ENCODE results near the gene LRIT2. TPM values are rescaled to one million over a fixed set of nuclear protein-coding genes. Genes with fewer than 3 reads are reported as not detected.
A peak's percentile ranks its signal among the peaks of the same experiment; 100 is the strongest.

The LRIT2 gene
- total RNA-seq, 1 donor from 2014 or later, result not detected

DNA sequence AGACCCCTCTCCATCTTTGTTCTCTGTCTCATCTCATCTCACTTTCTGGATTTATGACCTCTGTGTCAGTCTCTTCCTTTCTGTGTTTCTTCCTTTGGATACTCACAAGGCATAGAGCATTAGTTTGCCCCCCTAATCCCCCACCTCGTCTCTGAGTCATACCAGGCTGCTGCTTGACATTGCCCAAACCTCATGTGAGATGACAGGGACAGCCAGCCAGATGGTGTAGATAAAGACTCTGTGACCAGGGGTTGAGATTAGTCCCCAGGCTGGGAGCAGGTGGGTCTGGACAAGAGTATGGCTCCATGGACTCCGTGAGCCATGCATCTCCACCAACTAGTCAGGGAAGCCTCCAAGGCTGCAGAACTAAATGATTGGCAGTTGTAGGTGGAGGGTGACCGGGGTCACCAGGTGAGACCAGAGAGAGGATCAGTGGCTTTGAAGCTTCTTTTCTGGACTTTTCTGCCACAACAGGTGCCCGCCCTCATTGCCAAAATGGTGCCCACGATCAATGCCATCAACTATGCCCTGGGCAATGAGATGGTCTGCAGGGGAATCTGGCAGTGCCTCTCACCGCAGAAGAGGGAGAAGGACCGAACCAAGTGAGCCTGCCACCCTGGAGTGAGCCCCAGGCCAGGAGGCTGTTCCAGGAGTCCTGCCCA lies 32.8 kb upstream of the LRIT2 start:
- no peaks in the 10 kb centered on the region for H3K9me3 Mint-ChIP-seq
- H3K27me3 Mint-ChIP-seq (ENCODE audit: low read depth), result peaks cover 41% of the 10 kb centered on the region
- TF ChIP-seq CTCF (IDR thresholded peaks at IDR 0.05; ENCODE audit: unreplicated experiment), result no peak
- H3K27ac Mint-ChIP-seq, result no peak overlapping the region
- no peaks in the 10 kb centered on the region for H3K4me1 Mint-ChIP-seq
- DNase-seq (ENCODE audit: low spot score in 2 of 2, unreplicated experiment in 2 of 2), result no peak
- H3K4me3 Mint-ChIP-seq, result no peak overlapping the region
- H3K36me3 Mint-ChIP-seq, result no peaks in the 10 kb centered on the region

DNA sequence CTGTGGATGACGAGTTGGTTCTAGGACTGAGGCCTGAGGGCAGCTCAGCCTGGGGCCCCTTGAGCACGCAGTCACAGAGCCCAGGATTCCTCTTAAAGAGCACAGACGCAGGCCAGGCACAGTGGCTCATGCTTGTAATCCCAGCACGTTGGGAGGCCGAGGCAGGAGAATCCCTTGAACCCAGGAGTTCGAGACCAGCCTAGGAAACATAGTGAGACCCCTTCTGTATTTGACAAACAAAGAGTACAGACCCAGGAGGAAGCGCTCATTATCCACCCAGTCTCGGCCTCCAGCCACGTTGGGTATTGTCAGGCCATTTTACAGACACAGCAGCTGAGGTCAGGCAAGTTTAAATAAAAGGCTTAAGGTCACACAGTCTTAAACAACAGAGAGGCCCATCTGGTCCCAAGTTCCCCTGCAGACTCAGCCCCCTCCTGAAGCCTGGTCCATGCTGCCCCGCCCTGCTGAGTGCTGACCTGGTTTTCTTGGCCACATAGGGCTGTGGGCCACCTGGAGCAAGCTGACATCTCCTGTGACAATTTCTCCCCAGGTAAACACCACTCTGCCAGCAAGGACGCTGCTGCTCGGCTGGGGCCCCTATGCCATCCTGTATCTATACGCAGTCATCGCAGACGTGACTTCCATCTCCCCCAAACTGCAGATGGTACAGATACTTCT lies 32.1 kb upstream of the LRIT2 start:
- TF ChIP-seq CTCF (IDR thresholded peaks at IDR 0.05; ENCODE audit: unreplicated experiment), result no peak
- Mint-ChIP-seq H3K9me3 (no peaks in the 10 kb centered on the region), H3K4me1 (no peaks in the 10 kb centered on the region), H3K4me3 (no peak overlapping the region), H3K27ac (no peak overlapping the region), H3K27me3 (ENCODE audit: low read depth) (peaks cover 40% of the 10 kb centered on the region), H3K36me3 (no peaks in the 10 kb centered on the region)
- no peak for DNase-seq (ENCODE audit: low spot score in 2 of 2, unreplicated experiment in 2 of 2)

DNA sequence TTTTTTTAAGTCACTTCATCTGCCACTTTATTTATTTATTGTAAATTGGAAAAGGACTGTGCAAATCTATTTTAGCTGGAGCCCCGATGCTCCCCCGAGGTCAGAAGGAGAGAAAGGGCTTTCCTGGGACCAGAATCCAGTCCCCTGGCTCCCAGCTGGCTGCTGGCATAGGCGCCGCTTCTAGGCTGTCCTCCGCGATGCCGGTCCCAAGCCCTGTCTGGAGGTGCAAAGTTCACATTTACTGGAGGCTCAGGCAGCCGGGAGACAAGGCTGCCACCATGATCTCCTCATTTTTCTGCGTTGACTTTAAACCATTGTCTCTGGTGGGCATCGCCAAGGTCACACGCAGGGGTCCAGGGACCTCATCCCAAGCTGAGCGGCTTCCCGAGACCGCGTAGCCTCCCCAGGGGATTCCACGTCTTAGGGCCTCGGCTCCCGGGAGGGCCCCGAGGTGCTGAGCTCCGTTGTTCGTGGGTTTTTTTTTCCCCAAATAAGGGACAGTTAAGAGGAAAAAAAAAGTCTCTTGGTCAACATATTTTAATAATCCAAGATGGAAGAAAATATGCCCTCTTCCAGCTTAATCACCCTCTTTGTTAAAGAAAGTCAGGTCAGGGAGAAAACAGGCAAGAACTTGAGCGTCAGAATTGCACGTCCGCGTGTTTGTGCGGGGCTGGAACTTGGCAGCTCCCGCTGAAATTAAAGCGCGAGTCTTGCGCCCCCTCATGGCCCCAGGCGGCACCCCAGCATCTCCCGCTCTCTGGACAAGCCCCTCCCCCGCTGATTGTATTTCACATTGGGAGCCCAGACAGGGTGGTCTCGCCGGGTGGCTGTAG lies 31.4 kb upstream of the LRIT2 start:
- peak; percentile 47 for TF ChIP-seq CTCF (IDR thresholded peaks at IDR 0.05; ENCODE audit: unreplicated experiment)
- Mint-ChIP-seq H3K4me1 (no peaks in the 10 kb centered on the region), H3K36me3 (no peaks in the 10 kb centered on the region), H3K27me3 (ENCODE audit: low read depth) (peaks cover 38% of the 10 kb centered on the region), H3K4me3 (no peak overlapping the region), H3K9me3 (no peaks in the 10 kb centered on the region), H3K27ac (no peak overlapping the region)
- DNase-seq (ENCODE audit: low spot score in 2 of 2, unreplicated experiment in 2 of 2), result peak in 1 of 2 experiments; percentile 50

DNA sequence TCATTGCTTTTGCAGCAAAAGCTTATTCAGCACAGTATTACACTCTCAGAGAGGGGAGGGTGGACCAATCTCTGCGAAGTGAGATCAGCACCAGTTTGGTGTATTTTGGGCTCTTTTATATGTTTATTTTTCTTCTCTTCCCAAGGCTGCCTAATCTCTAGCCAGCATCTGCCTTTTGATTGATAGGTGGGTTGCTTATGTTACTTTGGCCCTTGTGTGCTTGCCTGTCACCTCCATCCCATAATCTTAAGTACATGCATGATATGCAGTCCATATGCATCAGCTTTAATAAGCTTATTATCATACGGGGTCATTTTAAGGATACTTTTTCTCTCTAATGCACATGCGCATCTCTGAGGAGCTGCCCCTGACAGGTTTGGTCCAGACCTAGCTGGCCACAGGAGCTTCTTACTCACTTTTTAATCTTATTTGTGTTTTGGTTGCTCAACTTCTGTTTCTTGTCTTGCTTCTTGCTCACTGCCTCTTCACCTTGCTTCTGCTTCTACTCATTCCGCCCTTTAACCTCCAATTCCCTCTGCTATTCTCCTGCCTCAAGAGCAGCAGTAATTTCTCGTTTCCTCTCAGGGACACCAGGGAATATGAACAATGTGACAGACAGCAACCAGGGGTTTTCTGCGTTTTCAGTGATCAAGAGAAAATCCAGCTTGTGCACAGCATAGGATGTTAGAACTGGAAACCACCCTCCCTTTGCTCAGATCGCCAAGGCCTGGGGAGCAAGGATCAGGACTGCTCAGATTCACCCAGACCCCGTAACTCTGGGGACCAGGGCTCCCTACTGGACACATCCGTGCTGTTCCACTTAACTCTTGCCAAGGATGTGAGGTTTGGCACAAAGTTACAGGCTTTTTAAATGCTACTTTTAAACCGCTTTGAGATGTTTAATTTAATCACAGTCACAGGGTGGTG lies 29.5 kb upstream of the LRIT2 start:
- no peaks in the 10 kb centered on the region for H3K36me3 Mint-ChIP-seq
- peaks cover 36% of the 10 kb centered on the region for H3K27me3 Mint-ChIP-seq (ENCODE audit: low read depth)
- DNase-seq (ENCODE audit: low spot score in 2 of 2, unreplicated experiment in 2 of 2), result no peak
- TF ChIP-seq CTCF (IDR thresholded peaks at IDR 0.05; ENCODE audit: unreplicated experiment), result no peak
- H3K27ac Mint-ChIP-seq, result no peak overlapping the region
- H3K9me3 Mint-ChIP-seq, result no peaks in the 10 kb centered on the region
- no peaks in the 10 kb centered on the region for H3K4me1 Mint-ChIP-seq
- H3K4me3 Mint-ChIP-seq, result no peak overlapping the region

DNA sequence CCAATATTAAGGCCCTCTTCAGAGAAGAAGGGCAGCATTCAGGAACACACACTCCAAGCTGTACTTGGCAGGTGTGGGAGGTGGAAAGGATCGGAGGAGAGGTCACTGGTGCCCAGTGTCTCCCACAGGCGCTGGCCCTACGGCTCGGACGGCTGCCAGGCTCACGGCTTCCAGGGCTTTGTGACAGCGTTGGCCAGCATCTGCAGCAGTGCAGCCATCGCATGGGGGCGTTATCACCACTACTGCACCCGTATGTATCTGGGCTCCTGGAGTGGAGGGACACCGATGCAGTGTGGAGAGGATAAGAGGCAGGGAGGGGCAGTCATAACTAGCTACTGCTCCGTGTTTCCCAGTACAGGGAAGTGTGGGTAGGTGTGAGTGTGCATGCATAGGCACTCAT lies 23.4 kb upstream of the LRIT2 start:
- no peak for TF ChIP-seq CTCF (IDR thresholded peaks at IDR 0.05; ENCODE audit: unreplicated experiment)
- no peaks in the 10 kb centered on the region for H3K9me3 Mint-ChIP-seq
- H3K36me3 Mint-ChIP-seq, result no peaks in the 10 kb centered on the region
- no peak for DNase-seq (ENCODE audit: low spot score in 2 of 2, unreplicated experiment in 2 of 2)
- no peak overlapping the region for H3K27ac Mint-ChIP-seq
- peaks cover 44% of the 10 kb centered on the region for H3K27me3 Mint-ChIP-seq (ENCODE audit: low read depth)
- H3K4me3 Mint-ChIP-seq, result no peak overlapping the region
- no peaks in the 10 kb centered on the region for H3K4me1 Mint-ChIP-seq
